Endodermal cell (in vitro differentiated cells): Measurements from ENCODE around the gene ID2. TPM values are rescaled to one million over a fixed set of nuclear protein-coding genes. Genes with fewer than 3 reads are reported as not detected.

Source experiments
- DNase-seq: peaks from one replicate; pipeline ENCODE4 v3.0.0-alpha.2; 2017
- H3K27ac ChIP-seq: 2 replicates; pipeline ENCODE4 v1.5.1; 2013; ENCODE audit warnings: mild to moderate bottlenecking, low read depth, low read length, moderate library complexity
- H3K27me3 ChIP-seq: 2 replicates; pipeline ENCODE4 v1.6.1; 2013; ENCODE audit warnings: mild to moderate bottlenecking, low read length, moderate library complexity; ENCODE audit not compliant: insufficient read depth, control insufficient read depth, poor library complexity, severe bottlenecking
- H3K36me3 ChIP-seq: 2 replicates; pipeline ENCODE4 v1.7.0; 2013; ENCODE audit warnings: mild to moderate bottlenecking, low read length, moderate library complexity; ENCODE audit not compliant: control insufficient read depth, insufficient read depth
- H3K4me1 ChIP-seq: one replicate; pipeline ENCODE4 v1.7.0; 2013; ENCODE audit warnings: low read length; ENCODE audit not compliant: control insufficient read depth, insufficient read depth
- H3K4me3 ChIP-seq: 2 replicates; pipeline ENCODE4 v1.5.1; 2013; ENCODE audit warnings: mild to moderate bottlenecking, low read length, moderate library complexity
- H3K9ac ChIP-seq: 2 replicates; pipeline ENCODE4 v1.6.1; 2013; ENCODE audit warnings: mild to moderate bottlenecking, low read length, moderate library complexity; ENCODE audit not compliant: poor library complexity, severe bottlenecking; ENCODE audit errors: extremely low read depth
- H3K9me3 ChIP-seq: 2 replicates; pipeline ENCODE4 v1.6.1; 2013; ENCODE audit warnings: mild to moderate bottlenecking, low read length, moderate library complexity; ENCODE audit not compliant: control insufficient read depth
- H3K27ac Mint-ChIP-seq: 2 replicates; pipeline ENCODE4 v1.8.0; 2020; ENCODE audit warnings: mixed read lengths
- H3K27me3 Mint-ChIP-seq: 2 replicates; pipeline ENCODE4 v1.8.0; 2021; ENCODE audit warnings: mild to moderate bottlenecking, mixed read lengths; ENCODE audit not compliant: insufficient read depth
- H3K36me3 Mint-ChIP-seq: 2 replicates; pipeline ENCODE4 v1.8.0; 2020; ENCODE audit warnings: low read depth, mixed read lengths
- H3K4me1 Mint-ChIP-seq: 2 replicates; pipeline ENCODE4 v1.8.0; 2020; ENCODE audit warnings: mixed read lengths
- H3K4me3 Mint-ChIP-seq: 2 replicates; pipeline ENCODE4 v1.8.0; 2020; ENCODE audit warnings: mild to moderate bottlenecking, moderate library complexity, mixed read lengths
- H3K9me3 Mint-ChIP-seq: 2 replicates; pipeline ENCODE4 v1.8.0; 2020; ENCODE audit warnings: mild to moderate bottlenecking, mixed read lengths
- CTCF ChIP-seq: fragments of 200-600 bp; sonication (generic); conservative IDR thresholded peaks from 2 replicates; pipeline ENCODE4 v1.5.0; 2021; ENCODE audit warnings: antibody characterized with exemption, mild to moderate bottlenecking
- WGBS, 2 experiments: methylation state at CpG; one replicate each; pipeline versions ENCODE4 v1.1.5 to v1.1.7; 2013; ENCODE audit warnings: missing lambda C conversion rate in 2 of 2, mixed read lengths in 1 of 2; ENCODE audit not compliant: insufficient coverage in 1 of 2, insufficient read length in 1 of 2; 5-methylcytosine and 5-hydroxymethylcytosine counted together
- total RNA-seq, 2 donors: library from RNA; stranded (reverse); fragmentation: NEBNext Ultra II Directional in 1 of 2; extraction: Animal tissue kit (Norgen Biotek cat#: 25700) in 1 of 2; gene quantifications; 2 replicates in 1 of 2; 3 replicates in 1 of 2; pipeline ENCODE4 v1.2.1, GENCODE V29; 2021

ID2 gene
- total RNA-seq, 2 donors from 2014 or later: 83.5 to 91.2 TPM

- 1% methylated on average over 31 to 41 of the region's 41 CpGs for WGBS, 2 experiments
- Mint-ChIP-seq H3K4me1 (peaks cover 19% of the 10 kb centered on the region), H3K9me3 (peaks cover 22% of the 10 kb centered on the region), H3K4me3 (peak overlapping the region; percentile 100), H3K27me3 (peaks cover 23% of the 10 kb centered on the region), H3K27ac (peak overlapping the region; percentile 98), H3K36me3 (peaks cover 15% of the 10 kb centered on the region)
- H3K27ac ChIP-seq: peak overlapping the region; percentile 99
- H3K27me3 ChIP-seq: peaks cover 17% of the 10 kb centered on the region
- no peak for TF ChIP-seq CTCF
- peaks cover 31% of the 10 kb centered on the region for H3K9me3 ChIP-seq
- H3K36me3 ChIP-seq: no peaks in the 10 kb centered on the region
- peak overlapping the region; percentile 78 for H3K4me3 ChIP-seq
- H3K4me1 ChIP-seq: peaks cover 14% of the 10 kb centered on the region
- H3K9ac ChIP-seq: peak overlapping the region; percentile 62
- DNase-seq: peak; percentile 89
Observed at GRCh38 chr2:8677646-8678592, 3.9 kb upstream of the ID2 start.

GRCh38 chr2:8678731-8679566 lies 2.9 kb upstream of the ID2 start:
- Mint-ChIP-seq H3K9me3 (peaks cover 15% of the 10 kb centered on the region), H3K4me3 (peak overlapping the region; percentile 100), H3K27me3 (peaks cover 19% of the 10 kb centered on the region), H3K4me1 (peaks cover 19% of the 10 kb centered on the region), H3K36me3 (peaks cover 21% of the 10 kb centered on the region), H3K27ac (peak overlapping the region; percentile 98)
- Histone ChIP-seq H3K4me1 (peaks cover 14% of the 10 kb centered on the region), H3K4me3 (peak overlapping the region; percentile 76), H3K9me3 (peaks cover 21% of the 10 kb centered on the region), H3K9ac (peak overlapping the region; percentile 75), H3K27me3 (peaks cover 17% of the 10 kb centered on the region), H3K27ac (peak overlapping the region; percentile 95), H3K36me3 (no peaks in the 10 kb centered on the region)
- WGBS, 2 experiments: 0% methylated on average over 32 to 91 of the region's 91 CpGs
- DNase-seq: peak; percentile 96
- peak; percentile 31 for TF ChIP-seq CTCF

GRCh38 chr2:8679567-8679826 lies 2.4 kb upstream of the ID2 start:
- TF ChIP-seq CTCF: no peak
- peak; percentile 50 for DNase-seq
- Histone ChIP-seq H3K27me3 (peaks cover 17% of the 10 kb centered on the region), H3K9ac (peak overlapping the region; percentile 75), H3K27ac (peak overlapping the region; percentile 95), H3K4me3 (peak overlapping the region; percentile 76), H3K36me3 (no peaks in the 10 kb centered on the region), H3K9me3 (peaks cover 16% of the 10 kb centered on the region), H3K4me1 (peaks cover 14% of the 10 kb centered on the region)
- peaks cover 9% of the 10 kb centered on the region for H3K9me3 Mint-ChIP-seq
- H3K4me1 Mint-ChIP-seq: peaks cover 20% of the 10 kb centered on the region
- H3K27ac Mint-ChIP-seq: peak overlapping the region; percentile 98
- 31 to 61% methylated on average over 5 to 8 of the region's 8 CpGs for WGBS, 2 experiments
- peaks cover 14% of the 10 kb centered on the region for H3K27me3 Mint-ChIP-seq
- peaks cover 18% of the 10 kb centered on the region for H3K36me3 Mint-ChIP-seq
- H3K4me3 Mint-ChIP-seq: peak overlapping the region; percentile 100
